H1 (cell line): ENCODE data around the gene LYL1. TPM values are rescaled to one million over a fixed set of nuclear protein-coding genes. Genes with fewer than 3 reads are reported as not detected.

Source experiments
- CTCF ChIA-PET: fragments of 300-600 bp; sonication (Branson Sonifier 250); formaldehyde crosslinking; loops from one replicate; lab custom pipeline; 2021; ENCODE audit not compliant: partially characterized antibody; lab: Charles Lee
- POLR2A ChIA-PET: fragments of 300-600 bp; sonication (Branson Sonifier 250); formaldehyde crosslinking; loops from one replicate; lab custom pipeline; 2021; ENCODE audit warnings: inconsistent platforms; ENCODE audit not compliant: partially characterized antibody; lab: Charles Lee
- DNase-seq, 2 experiments: peaks; one replicate each; pipeline versions ENCODE4 v3.0.0 to v3.0.0-alpha.2; 2010 to 2022; ENCODE audit warnings: low spot score in 2 of 2, low read depth in 1 of 2, mixed read lengths in 1 of 2
- FAIRE-seq: peaks from 2 replicates; lab custom pipeline; 2011; peaks lifted over from hg19 to GRCh38; lab: Jason Lieb, UNC
- H2AFZ ChIP-seq: 2 replicates; pipeline ENCODE4 v1.8.1; 2012; ENCODE audit warnings: low read length, inconsistent platforms
- H2AK5ac ChIP-seq: 2 replicates; pipeline ENCODE4 v1.6.1; 2013; ENCODE audit warnings: low read depth, low read length
- H2BK120ac ChIP-seq: replicated peaks from 2 replicates; pipeline ENCODE3; 2013; ENCODE audit warnings: low read depth, low read length, inconsistent platforms
- H2BK12ac ChIP-seq: 2 replicates; pipeline ENCODE4 v1.6.1; 2013; ENCODE audit warnings: low read depth, low read length
- H2BK15ac ChIP-seq: 2 replicates; pipeline ENCODE4 v1.6.1; 2013; ENCODE audit warnings: low read length
- H2BK20ac ChIP-seq: 2 replicates; pipeline ENCODE4 v1.6.1; 2013; ENCODE audit warnings: low read length
- H2BK5ac ChIP-seq: 2 replicates; pipeline ENCODE4 v1.6.1; 2013; ENCODE audit warnings: low read depth, low read length
- H3K14ac ChIP-seq: 2 replicates; pipeline ENCODE4 v1.6.1; 2013; ENCODE audit warnings: inconsistent platforms; ENCODE audit not compliant: insufficient read length
- H3K18ac ChIP-seq: 2 replicates; pipeline ENCODE4 v1.6.1; 2013; ENCODE audit warnings: low read length; ENCODE audit errors: extremely low read depth
- H3K23ac ChIP-seq: 2 replicates; pipeline ENCODE4 v1.6.1; 2013; ENCODE audit warnings: inconsistent platforms; ENCODE audit not compliant: insufficient read length
- H3K23me2 ChIP-seq: 2 replicates; pipeline ENCODE4 v1.6.1; 2013; ENCODE audit warnings: low read depth, low read length
- H3K27ac ChIP-seq: 2 replicates; pipeline ENCODE4 v1.6.1; 2011; ENCODE audit warnings: low read depth, low read length, inconsistent platforms
- H3K27me3 ChIP-seq, 4 experiments: replicated peaks in 1 of 4; 1 replicate in 1 of 4; 2 replicates in 3 of 4; pipeline versions ENCODE4 v1.6.1 to v1.8.1; 2011 to 2013; ENCODE audit warnings: low read length in 3 of 4, mild to moderate bottlenecking in 3 of 4, inconsistent platforms in 2 of 4, mixed read lengths in 2 of 4, moderate library complexity in 1 of 4; ENCODE audit not compliant: control insufficient read depth in 3 of 4, insufficient read depth in 3 of 4; ENCODE audit errors: extremely low read depth in 1 of 4
- H3K36me3 ChIP-seq, 4 experiments: 2 replicates each; pipeline versions ENCODE4 v1.6.1 to v1.8.1; 2011 to 2013; ENCODE audit warnings: mild to moderate bottlenecking in 4 of 4, low read length in 3 of 4, moderate library complexity in 2 of 4, control low read depth in 1 of 4, inconsistent platforms in 1 of 4; ENCODE audit not compliant: insufficient read depth in 4 of 4, control insufficient read depth in 2 of 4
- H3K4ac ChIP-seq: replicated peaks from 2 replicates; pipeline ENCODE3; 2013; ENCODE audit warnings: low read length, low read depth, mixed read lengths, inconsistent platforms; ENCODE audit not compliant: insufficient read length
- H3K4me1 ChIP-seq, 4 experiments: replicated peaks in 1 of 4; 1 replicate in 1 of 4; 2 replicates in 3 of 4; pipeline versions ENCODE4 v1.6.1 to v1.8.1; 2011 to 2013; ENCODE audit warnings: low read length in 3 of 4, inconsistent platforms in 2 of 4, mixed read lengths in 1 of 4; ENCODE audit not compliant: insufficient read depth in 4 of 4, control insufficient read depth in 3 of 4
- H3K4me2 ChIP-seq, 2 experiments: 2 replicates each; pipeline versions ENCODE4 v1.6.1 to v1.8.1; 2011 to 2013; ENCODE audit warnings: low read depth in 2 of 2, low read length in 2 of 2, control low read depth in 1 of 2, inconsistent platforms in 1 of 2, mild to moderate bottlenecking in 1 of 2; ENCODE audit not compliant: insufficient read depth in 1 of 2
- H3K4me3 ChIP-seq, 4 experiments: fragments of 200-600, 300-600 bp in 1 of 4; sonication (generic), shearing (Covaris generic), sonication (Bioruptor Twin) in 1 of 4; 2 replicates each; pipeline versions ENCODE4 v1.5.1 to v1.8.1; 2011 to 2016; ENCODE audit warnings: low read length in 4 of 4, low read depth in 3 of 4, control low read depth in 2 of 4, inconsistent platforms in 2 of 4, mild to moderate bottlenecking in 2 of 4, mixed read lengths in 1 of 4, moderate library complexity in 1 of 4; ENCODE audit not compliant: insufficient read depth in 2 of 4; ENCODE audit errors: extremely low read depth in 1 of 4
- H3K56ac ChIP-seq: replicated peaks from 2 replicates; pipeline ENCODE3; 2013; ENCODE audit warnings: low read depth, mild to moderate bottlenecking, mixed read lengths, low read length, inconsistent platforms; ENCODE audit not compliant: insufficient read length
- H3K79me1 ChIP-seq: 2 replicates; pipeline ENCODE4 v1.6.1; 2013; ENCODE audit warnings: low read depth, low read length, control low read depth
- H3K79me2 ChIP-seq, 2 experiments: 2 replicates each; pipeline versions ENCODE4 v1.6.1 to v1.8.1; 2012 to 2013; ENCODE audit warnings: low read length in 2 of 2, mild to moderate bottlenecking in 2 of 2, inconsistent platforms in 1 of 2; ENCODE audit not compliant: insufficient read depth in 2 of 2, control insufficient read depth in 1 of 2
- H3K9ac ChIP-seq, 4 experiments: replicated peaks in 1 of 4; 1 replicate in 1 of 4; 2 replicates in 3 of 4; pipeline versions ENCODE4 v1.6.1 to v1.8.1; 2011 to 2013; ENCODE audit warnings: low read depth in 3 of 4, low read length in 3 of 4, control low read depth in 2 of 4, mild to moderate bottlenecking in 2 of 4, moderate library complexity in 2 of 4, inconsistent platforms in 1 of 4; ENCODE audit errors: extremely low read depth in 1 of 4
- H3K9me3 ChIP-seq, 2 experiments: 2 replicates each; pipeline versions ENCODE4 v1.6.1 to v1.8.1; 2012 to 2013; ENCODE audit warnings: mild to moderate bottlenecking in 2 of 2, moderate library complexity in 2 of 2, control low read depth in 1 of 2, inconsistent platforms in 1 of 2, low read depth in 1 of 2, low read length in 1 of 2, mixed read lengths in 1 of 2; ENCODE audit not compliant: insufficient read depth in 2 of 2
- H4K20me1 ChIP-seq, 2 experiments: replicated peaks in 1 of 2; 2 replicates each; pipeline versions ENCODE3 to v1.8.1; 2011 to 2013; ENCODE audit warnings: inconsistent platforms in 2 of 2, low read length in 2 of 2, mild to moderate bottlenecking in 1 of 2; ENCODE audit not compliant: insufficient read depth in 2 of 2, control insufficient read depth in 1 of 2
- H4K5ac ChIP-seq: 2 replicates; pipeline ENCODE4 v1.6.1; 2013; ENCODE audit warnings: low read length, low read depth, mixed read lengths, inconsistent platforms; ENCODE audit not compliant: insufficient read length
- H4K8ac ChIP-seq: 2 replicates; pipeline ENCODE4 v1.8.0; 2013; ENCODE audit warnings: mild to moderate bottlenecking, moderate library complexity, low read length, inconsistent platforms; ENCODE audit not compliant: insufficient read depth; ENCODE audit errors: extremely low read depth
- H4K91ac ChIP-seq: replicated peaks from 2 replicates; pipeline ENCODE3; 2013; ENCODE audit warnings: low read length, mixed read lengths, inconsistent platforms; ENCODE audit not compliant: insufficient read length
- CTCF ChIP-seq, 3 experiments: IDR thresholded peaks; 1 replicate in 2 of 3; 2 replicates in 1 of 3; pipeline versions ENCODE4 v1.5.1 to v1.6.1; 2011; ENCODE audit warnings: low read length in 3 of 3, mild to moderate bottlenecking in 3 of 3, inconsistent platforms in 2 of 3, low read depth in 1 of 3, moderate library complexity in 1 of 3; ENCODE audit not compliant: insufficient read depth in 1 of 3; ENCODE audit errors: control extremely low read depth in 1 of 3
- POLR2A ChIP-seq, 2 experiments: IDR thresholded peaks; 1 replicate in 1 of 2; 2 replicates in 1 of 2; pipeline ENCODE4 v1.6.1; 2011; ENCODE audit warnings: low read depth in 2 of 2, low read length in 2 of 2, mild to moderate bottlenecking in 2 of 2; ENCODE audit errors: control extremely low read depth in 1 of 2
- WGBS, 2 experiments: shearing (Covaris generic) in 1 of 2; methylation state at CpG; one replicate each; pipeline versions ENCODE4 v1.1.6 to v1.1.7; 2013 to 2015; ENCODE audit warnings: low lambda C conversion rate in 2 of 2, mixed read lengths in 2 of 2, inconsistent platforms in 1 of 2, low coverage in 1 of 2, missing lambda C conversion rate in 1 of 2; ENCODE audit not compliant: insufficient replicate concordance in 2 of 2, insufficient coverage in 1 of 2, insufficient read length in 1 of 2; ENCODE audit errors: extremely low coverage in 1 of 2, missing lambda C conversion rate in 1 of 2; 5-methylcytosine and 5-hydroxymethylcytosine counted together
- polyA plus RNA-seq, 7 experiments: library from polyadenylated mRNA; depleted of rRNA in 3 of 7; stranded (reverse) in 5 of 7; unstranded in 2 of 7; fragments of >200 nt in 5 of 7; fragments of 200-250 nt in 2 of 7; gene quantifications; 1 replicate in 5 of 7; 2 replicates in 1 of 7; 4 replicates in 1 of 7; pipeline versions ENCODE4 v1.2.1 to v1.2.3, GENCODE V29; 2011 to 2013; ENCODE audit warnings: missing spikeins in 2 of 7, mixed read lengths in 2 of 7
- total RNA-seq: library from RNA; stranded (reverse); fragmentation: NEBNext Ultra II Directional; extraction: Animal tissue kit (Norgen Biotek cat#: 25700); gene quantifications from 2 replicates; pipeline ENCODE4 v1.2.1, GENCODE V29; 2021

LYL1 gene
- total and polyA plus RNA-seq, 2 of the 8 experiments (the other 6 are each of a cell fraction or from before 2014, with no cell fraction given), result 0.58 to 0.76 TPM

- H3K4ac ChIP-seq, result no peak overlapping the region
- H3K23me2 ChIP-seq, result peaks cover 6% of the 10 kb centered on the region; the same call in 1 of the 2 replicates
- WGBS, 2 experiments, result 87% methylated on average over 18 of the region's 18 CpGs; no CpG with 5 or more reads in 1 of the 2 experiments
- no peak for TF ChIP-seq CTCF (IDR thresholded peaks at IDR 0.05; ENCODE audit: control extremely low read depth in 1 of 3, insufficient read depth in 1 of 3, low read depth in 1 of 3, low read length in 3 of 3)
- TF ChIP-seq POLR2A (IDR thresholded peaks at IDR 0.05; ENCODE audit: control extremely low read depth in 1 of 2, low read depth in 2 of 2, low read length in 2 of 2), result peak in 1 of 2 experiments; percentile 11; a peak in 1 of 3 replicates
- TF ChIP-seq, all 59 proteins: peak for 1
- H3K27ac ChIP-seq, result no peak overlapping the region; the same call in 1 of the 2 replicates
- no peak overlapping the region for H3K14ac ChIP-seq
- H4K91ac ChIP-seq, result no peak overlapping the region
- H4K8ac ChIP-seq, result no peak overlapping the region; the same call in 1 of the 2 replicates
- H3K4me1 ChIP-seq, result peaks cover 14 to 36% (median 25%) of the 10 kb centered on the region in 4 experiments
- peaks cover 4 to 11% (median 6%) of the 10 kb centered on the region in 4 experiments; a peak in 5 of 8 replicates for H3K36me3 ChIP-seq
- H3K18ac ChIP-seq, result peak overlapping the region; percentile 48; the same call in 1 of the 2 replicates
- no peak overlapping the region for H4K5ac ChIP-seq
- FAIRE-seq (no peak), DNase-seq (no peak)
- H3K9ac ChIP-seq, result no peak overlapping the region; a peak in 1 of 7 replicates
- no peak overlapping the region for H3K4me3 ChIP-seq
- H3K79me1 ChIP-seq, result peaks cover 42% of the 10 kb centered on the region
- no peak overlapping the region; the same call in 1 of the 2 replicates for H2BK15ac ChIP-seq
- CTCF ChIA-PET, result interaction anchor here (1.6 to 2.8 kb wide), 3 partner anchors 20 to 156 kb away, joined by 4 to 7 read pairs (median 6); no protein-coding TSS in a partner anchor
- H4K20me1 ChIP-seq, result peaks cover 54 to 59% of the 10 kb centered on the region in 2 experiments
- POLR2A ChIA-PET, result interaction anchor here (0.6 to 19.5 kb wide), 9 partner anchors 11 to 156 kb away, joined by 3 to 228 read pairs (median 5); partner anchors contain the start of genes IER2, LYL1 and STX10
- H2BK5ac ChIP-seq, result peak overlapping the region; percentile 78; the same call in 1 of the 2 replicates
- no peak overlapping the region for H3K56ac ChIP-seq
- no peaks in the 10 kb centered on the region for H3K27me3 ChIP-seq
- no peak overlapping the region for H2BK120ac ChIP-seq
- H2BK20ac ChIP-seq, result no peak overlapping the region
- H3K79me2 ChIP-seq, result peaks cover 58 to 82% of the 10 kb centered on the region in 2 experiments
- peak overlapping the region; percentile 15; the same call in 1 of the 2 replicates for H2AK5ac ChIP-seq
- peak overlapping the region; percentile 90; the same call in 1 of the 2 replicates for H2BK12ac ChIP-seq
- H3K9me3 ChIP-seq, result no peaks in the 10 kb centered on the region
- no peak overlapping the region for H3K23ac ChIP-seq
- peak overlapping the region; percentile 5 to 81; a peak in 3 of 4 replicates for H3K4me2 ChIP-seq
- H2AFZ ChIP-seq, result no peak overlapping the region
These were observed 19.1 kb upstream of the LYL1 start for GRCh38 chr19:13121551-13122274.
